HepG2 (cell line): ENCODE measurements around the gene ANKRD11. TPM values are rescaled to one million over a fixed set of nuclear protein-coding genes. Genes with fewer than 3 reads are reported as not detected.
"Not testable (repeated sequence)": the region's sequence is repeated elsewhere in the genome, so short reads cannot be mapped to it uniquely, and the experiment has no call there.

Experiments
- ATAC-seq: fragments of 200-7000 bp; cut with Tn5 transposase; 3 replicates; pipeline ENCODE4 v1.9.1; 2020; ENCODE audit warnings: mild to moderate bottlenecking, moderate library complexity
- BruUV-seq: library from RNA; stranded (reverse); fragments of 400-500 nt; replicated peaks from 2 replicates; lab custom pipeline; 2021; lab: Mats Ljungman, UMichigan
- CTCF ChIA-PET: fragments of 300-600 bp; formaldehyde crosslinking; extraction: SDS; loops from one replicate; lab custom pipeline; 2021; ENCODE audit warnings: low total read pairs, inconsistent platforms, low intra/inter-chr PET ratio; lab: Yijun Ruan, JAX
- POLR2A ChIA-PET: fragments of 350-600 bp; sonication (Branson Sonifier 250); formaldehyde crosslinking; loops from one replicate; lab custom pipeline; 2020; ENCODE audit warnings: antibody characterized with exemption, inconsistent platforms; lab: Yijun Ruan, JAX
- DNase-seq: peaks from one replicate; pipeline ENCODE4 v3.0.0-alpha.2; 2015; ENCODE audit warnings: low spot score
- FAIRE-seq: peaks from 3 replicates; lab custom pipeline; 2011; peaks lifted over from hg19 to GRCh38; lab: Jason Lieb, UNC
- H2AFZ ChIP-seq: one replicate; pipeline ENCODE4 v1.6.1; 2011; ENCODE audit warnings: low read length, inconsistent platforms
- H3K27ac ChIP-seq: fragments of 300-600 bp; 3 replicates; pipeline ENCODE4 v1.8.0; 2011; ENCODE audit warnings: mixed run types, mild to moderate bottlenecking, mixed read lengths, low read length, inconsistent platforms; ENCODE audit not compliant: insufficient read depth; ENCODE audit errors: extremely low read length
- H3K27me3 ChIP-seq, 2 experiments: fragments of 200-600 bp in 1 of 2; 2 replicates in 1 of 2; 3 replicates in 1 of 2; pipeline versions ENCODE4 v1.6.0 to v1.8.0; 2011; ENCODE audit warnings: low read length in 2 of 2, mild to moderate bottlenecking in 2 of 2, moderate library complexity in 2 of 2, inconsistent platforms in 1 of 2; ENCODE audit not compliant: insufficient read depth in 2 of 2, control insufficient read depth in 1 of 2
- H3K36me3 ChIP-seq, 2 experiments: fragments of 200-600 bp in 1 of 2; replicated peaks in 1 of 2; 2 replicates in 1 of 2; 3 replicates in 1 of 2; pipeline versions ENCODE4 v1.5.1 to v1.8.0; 2011; ENCODE audit warnings: low read length in 2 of 2, inconsistent platforms in 1 of 2; ENCODE audit not compliant: insufficient read depth in 2 of 2, control insufficient read depth in 1 of 2
- H3K4me1 ChIP-seq: 2 replicates; pipeline ENCODE4 v1.5.1; 2012; ENCODE audit warnings: low read length, inconsistent platforms; ENCODE audit not compliant: insufficient read depth
- H3K4me2 ChIP-seq: 2 replicates; pipeline ENCODE4 v1.6.0; 2011; ENCODE audit warnings: low read depth, low read length, inconsistent platforms
- H3K4me3 ChIP-seq, 3 experiments: fragments of 200-600 bp in 1 of 3; sonication (generic), shearing (Covaris generic) in 1 of 3; replicated peaks in 1 of 3; 2 replicates each; pipeline ENCODE4 v1.5.1; 2011 to 2016; ENCODE audit warnings: low read length in 3 of 3, inconsistent platforms in 2 of 3, low read depth in 2 of 3, mild to moderate bottlenecking in 2 of 3, control low read depth in 1 of 3, mixed read lengths in 1 of 3; ENCODE audit not compliant: insufficient read depth in 1 of 3
- H3K79me2 ChIP-seq: one replicate; pipeline ENCODE4 v1.6.1; 2011; ENCODE audit warnings: low read length, inconsistent platforms; ENCODE audit not compliant: insufficient read depth
- H3K9ac ChIP-seq: 2 replicates; pipeline ENCODE4 v1.6.0; 2011; ENCODE audit warnings: mild to moderate bottlenecking, low read depth, low read length, inconsistent platforms; ENCODE audit not compliant: insufficient read depth
- H3K9me3 ChIP-seq: 2 replicates; pipeline ENCODE4 v1.5.1; 2012; ENCODE audit warnings: mild to moderate bottlenecking, low read length
- H4K20me1 ChIP-seq: 2 replicates; pipeline ENCODE4 v1.6.0; 2011; ENCODE audit warnings: inconsistent platforms, mild to moderate bottlenecking, low read length, moderate library complexity; ENCODE audit not compliant: insufficient read depth
- CEBPB ChIP-seq: IDR thresholded peaks from 2 replicates; pipeline ENCODE4 v1.6.1; 2011; ENCODE audit warnings: low read depth, low read length, improper control_type of control experiment, borderline replicate concordance
- WIZ ChIP-seq: sonication (generic); formaldehyde crosslinking; IDR thresholded peaks from 2 replicates; pipeline ENCODE4 v1.5.1; 2020; ENCODE audit warnings: mild to moderate bottlenecking, missing genetic modification reagents
- ZNF263 ChIP-seq: sonication (generic); formaldehyde crosslinking; IDR thresholded peaks from 2 replicates; pipeline ENCODE4 v1.4.0; 2020; ENCODE audit warnings: missing genetic modification reagents
- WGBS: methylation state at CpG from one replicate; pipeline ENCODE4 v1.1.6; 2017; ENCODE audit warnings: low lambda C conversion rate; 5-methylcytosine and 5-hydroxymethylcytosine counted together
- in situ Hi-C: cut with HindIII; loops from 2 replicates; pipeline ENCODE4 v1.10.0; 2017; ENCODE audit warnings: low pct_unique_long_range_greater_than_20kb; ENCODE audit not compliant: extremely low pct_ligation_motif_present
- intact Hi-C: fragments of 100-400 bp; cut with micrococcal nuclease; formaldehyde crosslinking; loops from one replicate; pipeline ENCODE4 v1.10.0; 2022; ENCODE audit not compliant: unreplicated experiment
- polyA plus RNA-seq, 8 experiments: library from polyadenylated mRNA; depleted of rRNA in 3 of 8; stranded (reverse) in 7 of 8; unstranded in 1 of 8; fragments of >200 nt; fragmentation: Illumina TruSeq in 4 of 8; extraction: Trizol in 4 of 8; gene quantifications; 2 replicates each; pipeline versions ENCODE4 v1.2.1 to v1.2.3, GENCODE V29; 2011 to 2016; ENCODE audit warnings: low read depth in 4 of 8, missing spikeins in 1 of 8, mixed read lengths in 1 of 8; ENCODE audit not compliant: insufficient read depth in 1 of 8
- total RNA-seq, 5 experiments: library from RNA; depleted of rRNA; stranded (reverse); fragments of >200 nt; fragmentation: Illumina TruSeq; extraction: Trizol; gene quantifications; 2 replicates each; pipeline ENCODE4 v1.2.3, GENCODE V29; 2016; ENCODE audit warnings: low read depth in 1 of 5

The ANKRD11 gene
- total and polyA plus RNA-seq, 2 of the 13 experiments (the other 11 are each of a cell fraction or from before 2014, with no cell fraction given), result 21.4 to 38.4 TPM

DNA sequence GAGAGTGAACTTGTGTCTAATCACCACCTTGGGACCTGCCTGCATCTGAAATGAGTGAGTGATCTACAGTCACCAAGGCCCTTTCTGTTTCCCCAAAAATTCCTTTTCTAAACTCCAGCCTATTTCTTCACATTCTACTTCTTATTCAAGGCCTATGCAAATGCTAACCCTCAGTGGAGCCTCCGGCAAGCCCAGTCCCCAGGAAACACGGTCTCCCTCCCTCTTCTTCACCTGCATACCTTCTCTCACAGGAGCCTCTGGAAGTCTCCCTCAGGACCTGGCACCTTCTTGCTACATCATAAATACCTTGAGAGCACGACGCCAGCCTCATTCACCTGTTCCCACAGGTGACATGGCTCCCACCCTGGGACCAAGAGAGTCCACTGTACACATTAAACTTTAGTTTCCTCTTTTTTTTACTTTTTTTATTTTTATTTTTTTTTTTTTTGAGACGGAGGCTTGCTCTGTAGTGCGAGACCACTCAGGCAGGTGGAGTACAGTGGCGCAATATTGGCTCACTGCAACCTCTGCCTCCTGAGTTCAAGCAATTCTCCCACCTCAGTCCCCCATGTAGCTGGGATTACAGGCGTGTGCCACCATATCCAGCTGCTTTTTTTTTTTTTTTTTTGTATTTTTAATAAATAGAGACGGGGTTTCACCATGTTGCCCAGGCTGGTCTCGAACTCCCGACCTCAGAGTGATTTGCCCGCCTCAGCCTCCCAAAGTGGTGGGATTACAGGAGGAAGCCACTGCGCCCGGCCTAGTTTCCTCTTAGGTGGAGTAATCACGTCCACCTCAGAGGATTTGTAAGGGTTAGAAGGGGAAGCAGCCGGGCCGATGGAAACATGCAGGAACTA lies 97.3 kb downstream of the ANKRD11 start:
- TF ChIP-seq WIZ (CRISPR knock-in tag) (no peak), CEBPB (0 out of 2 replicates have a peak, but pooled peaks have one; percentile 5)
- TF ChIP-seq, all 625 proteins: peak for 1
- ATAC-seq, result no peak
- TSS peak; percentile 29 for BruUV-seq
- Histone ChIP-seq H3K9me3 (no peaks in the 10 kb centered on the region), H3K79me2 (peaks cover 93% of the 10 kb centered on the region), H3K4me2 (no peak overlapping the region), H3K27ac (no peak overlapping the region), H3K27me3 (no peaks in the 10 kb centered on the region), H4K20me1 (peaks cover 91% of the 10 kb centered on the region), H3K4me3 (no peak overlapping the region), H3K36me3 (peaks cover 6 to 28% of the 10 kb centered on the region in 2 experiments), H3K4me1 (peaks cover 45% of the 10 kb centered on the region), H2AFZ (no peak overlapping the region), H3K9ac (no peak overlapping the region)
- in situ Hi-C loops, result no loop called here
- ChIA-PET POLR2A (interaction anchor here (0.8 kb wide), 1 partner anchor 90 kb away, joined by 3 read pairs; no protein-coding TSS in a partner anchor), CTCF (no interaction called here)
- no peak for DNase-seq
- 92% methylated on average over 17 of the region's 17 CpGs for WGBS
- intact Hi-C loops, result no loop called here
- no peak for FAIRE-seq

DNA sequence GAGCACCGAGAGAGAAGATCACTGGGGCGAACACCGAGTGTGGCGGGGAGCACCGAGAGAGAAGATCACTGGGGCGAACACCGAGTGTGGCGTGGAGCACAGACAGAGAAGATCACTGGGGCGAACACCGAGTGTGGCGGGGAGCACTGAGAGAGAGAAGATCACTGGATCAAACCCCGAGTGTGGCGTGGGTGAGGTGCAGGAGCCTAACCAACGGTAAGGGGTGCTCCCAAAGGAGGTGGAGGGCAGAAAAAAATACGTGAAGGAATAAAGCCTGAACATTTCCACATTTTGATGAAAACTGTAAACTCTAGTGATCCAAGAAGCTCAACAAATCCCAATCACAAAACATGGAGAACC lies 100.2 kb downstream of the ANKRD11 start:
- ATAC-seq, DNase-seq, H3K9me3 ChIP-seq, intact Hi-C loops, in situ Hi-C loops, POLR2A ChIA-PET, FAIRE-seq, H3K4me3 ChIP-seq, BruUV-seq, H3K9ac ChIP-seq, H3K27ac ChIP-seq, H3K27me3 ChIP-seq, H3K4me2 ChIP-seq, H2AFZ ChIP-seq, CTCF ChIA-PET: not testable (repeated sequence)
- peaks cover 2 to 20% of the 10 kb centered on the region in 2 experiments; a peak in 4 of 5 replicates for H3K36me3 ChIP-seq
- peaks cover 89% of the 10 kb centered on the region for H4K20me1 ChIP-seq
- WGBS, result 98% methylated on average over 15 of the region's 15 CpGs
- peaks cover 35% of the 10 kb centered on the region for H3K4me1 ChIP-seq
- peak; percentile 79 for TF ChIP-seq ZNF263 (CRISPR knock-in tag)
- peaks cover 91% of the 10 kb centered on the region for H3K79me2 ChIP-seq
